Effector memory CD8-positive, alpha-beta T cell (primary cell): Measurements from ENCODE around the gene CCDC77.

Experiments used
- ATAC-seq: fragments of 150-1000 bp; cut with Tn5 transposase; replicated peaks from 2 replicates; pipeline ENCODE4 v1.10.0; 2021; ENCODE audit warnings: mild to moderate bottlenecking, moderate library complexity
- DNase-seq, 3 experiments: peaks; one replicate each; pipeline ENCODE4 v3.0.0; 2021
- H3K27ac Mint-ChIP-seq, 2 donors: one replicate each; pipeline ENCODE4 v1.8.0; 2022; ENCODE audit warnings: mild to moderate bottlenecking in 2 of 2, mixed read lengths in 2 of 2, moderate library complexity in 2 of 2
- H3K27me3 Mint-ChIP-seq, 2 donors: one replicate each; pipeline ENCODE4 v1.8.0; 2022; ENCODE audit warnings: mixed read lengths in 2 of 2
- H3K36me3 Mint-ChIP-seq: one replicate; pipeline ENCODE4 v1.8.0; 2022; ENCODE audit warnings: mild to moderate bottlenecking, moderate library complexity, mixed read lengths; ENCODE audit not compliant: insufficient read depth
- H3K4me1 Mint-ChIP-seq, 2 donors: one replicate each; pipeline ENCODE4 v1.8.0; 2022; ENCODE audit warnings: low read depth in 2 of 2, mixed read lengths in 2 of 2
- H3K4me3 Mint-ChIP-seq, 2 donors: one replicate each; pipeline ENCODE4 v1.8.0; 2022; ENCODE audit warnings: mild to moderate bottlenecking in 2 of 2, mixed read lengths in 2 of 2, moderate library complexity in 2 of 2
- H3K9me3 Mint-ChIP-seq, 2 donors: one replicate each; pipeline ENCODE4 v1.8.0; 2022; ENCODE audit warnings: mixed read lengths in 2 of 2

The CCDC77 gene

DNA sequence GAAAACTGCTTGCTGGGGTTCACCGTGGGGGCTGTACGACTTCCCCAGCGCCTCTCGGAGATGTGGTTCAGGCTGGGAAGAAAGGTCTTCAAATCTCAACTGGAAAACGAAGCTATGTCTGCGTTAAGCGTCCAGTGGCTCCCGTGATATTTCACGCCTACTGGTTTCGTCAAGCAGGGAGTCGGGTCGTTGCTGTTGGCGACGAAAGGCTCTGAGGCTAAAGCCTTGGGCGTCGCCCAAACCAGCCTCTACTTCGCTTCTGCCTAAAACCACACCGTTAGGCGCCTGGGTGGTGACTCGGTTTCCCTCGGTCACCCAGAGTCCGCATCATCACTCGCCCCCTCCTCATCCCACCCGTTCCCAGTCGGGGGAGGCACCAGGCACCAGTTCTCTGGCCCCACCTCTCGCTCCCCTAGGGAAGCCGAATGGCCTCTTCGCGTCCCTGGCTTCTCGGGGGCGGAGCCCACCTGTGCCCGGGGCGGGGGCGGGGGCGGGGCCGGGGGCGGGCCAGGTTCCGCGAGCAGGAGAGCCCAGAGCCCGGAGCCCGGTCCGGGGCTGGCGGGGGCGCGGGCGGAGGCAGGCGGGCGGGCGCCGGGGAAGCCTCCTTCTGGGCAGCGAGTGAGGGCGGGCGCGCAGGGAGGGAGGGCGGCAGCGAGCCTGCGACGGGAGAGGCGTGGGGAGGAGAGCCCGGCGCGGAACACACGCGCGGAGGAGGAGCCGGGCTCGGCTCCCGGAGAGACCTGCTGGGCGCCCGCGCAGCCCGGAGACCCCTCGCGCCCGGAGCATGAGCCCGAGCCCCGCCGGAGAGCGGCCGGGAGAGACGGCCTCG is 58.2 kb downstream of the CCDC77 start, which contains the start of gene B4GALNT3:
Gene B4GALNT3, plus strand, starts transcription at position 510 of the 829 bp plus-strand sequence. CDS start 438 bp downstream, outside the sequence.
- no peaks in the 10 kb centered on the region for H3K9me3 Mint-ChIP-seq
- ATAC-seq (peak; percentile 59), DNase-seq (peak; percentile 22 to 34 (median 30))
- no peaks in the 10 kb centered on the region for H3K36me3 Mint-ChIP-seq
- peaks cover 0 to 8% of the 10 kb centered on the region in 2 donors for H3K27me3 Mint-ChIP-seq
- H3K4me1 Mint-ChIP-seq = peaks cover 21 to 35% of the 10 kb centered on the region in 2 donors
- H3K4me3 Mint-ChIP-seq = peak within 1 kb of the TSS; percentile 86 to 93
- H3K27ac Mint-ChIP-seq = peak within 1 kb of the TSS; percentile 59 to 86

DNA sequence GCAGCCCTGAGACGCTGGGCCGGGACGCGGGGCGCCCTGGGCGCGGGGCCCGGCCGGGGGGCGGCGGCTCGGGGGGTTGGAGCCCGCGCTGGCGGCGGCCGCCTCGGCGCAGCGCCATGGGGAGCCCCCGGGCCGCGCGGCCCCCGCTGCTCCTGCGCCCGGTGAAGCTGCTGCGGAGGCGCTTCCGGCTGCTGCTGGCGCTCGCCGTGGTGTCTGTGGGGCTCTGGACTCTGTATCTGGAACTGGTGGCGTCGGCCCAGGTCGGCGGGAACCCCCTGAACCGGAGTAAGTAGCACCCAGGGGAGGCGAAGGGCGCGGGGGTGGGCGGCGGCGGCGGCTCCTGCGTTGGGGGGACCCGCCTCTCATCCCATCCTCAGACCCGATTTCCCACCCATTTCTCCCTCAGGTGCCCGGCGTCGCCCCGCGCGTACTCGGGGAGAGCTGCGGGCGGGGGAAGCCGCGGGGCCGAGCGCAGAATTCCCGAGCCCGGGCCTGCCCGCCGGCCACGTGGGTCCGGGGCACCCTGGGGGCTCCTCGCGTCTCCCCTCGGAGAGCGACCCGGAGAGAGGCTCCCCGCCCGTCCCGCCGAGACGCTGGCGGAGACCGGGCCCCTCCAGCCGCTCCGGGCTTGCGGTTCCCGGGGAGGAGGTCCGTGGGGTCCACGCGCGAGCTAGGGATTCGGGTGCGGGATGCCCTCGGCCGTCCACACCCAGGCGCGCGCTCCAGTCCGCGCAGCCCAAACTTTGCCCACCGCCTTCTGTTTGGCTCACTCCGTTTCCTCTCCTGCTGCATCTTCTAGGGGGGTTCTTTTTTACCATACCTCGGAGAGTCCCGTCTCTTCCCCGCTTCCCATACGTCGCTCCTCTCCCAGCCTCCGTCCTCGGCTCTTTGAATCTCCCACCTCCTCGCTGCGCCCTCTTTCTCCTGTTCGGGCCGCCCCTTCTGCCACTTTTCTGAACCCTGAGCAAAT is 59.1 kb downstream of the CCDC77 start:
- H3K9me3 Mint-ChIP-seq = no peaks in the 10 kb centered on the region
- peaks cover 24 to 34% of the 10 kb centered on the region in 2 donors for H3K4me1 Mint-ChIP-seq
- H3K27me3 Mint-ChIP-seq = peaks cover 0 to 8% of the 10 kb centered on the region in 2 donors
- ATAC-seq (peak; percentile 75), DNase-seq (peak; percentile 32 to 41 (median 37))
- no peaks in the 10 kb centered on the region for H3K36me3 Mint-ChIP-seq
- H3K27ac Mint-ChIP-seq = peak overlapping the region; percentile 59 to 86
- H3K4me3 Mint-ChIP-seq = peak overlapping the region; percentile 86 to 93

- ATAC-seq (no peak), DNase-seq (no peak)
- H3K9me3 Mint-ChIP-seq = no peaks in the 10 kb centered on the region
- peaks cover 24 to 34% of the 10 kb centered on the region in 2 donors for H3K4me1 Mint-ChIP-seq
- peaks cover 0 to 8% of the 10 kb centered on the region in 2 donors for H3K27me3 Mint-ChIP-seq
- no peaks in the 10 kb centered on the region for H3K36me3 Mint-ChIP-seq
- peak overlapping the region; percentile 59 to 86 for H3K27ac Mint-ChIP-seq
- peak overlapping the region; percentile 86 to 93 for H3K4me3 Mint-ChIP-seq
Observed at GRCh38 chr12:461425-461824, 60.0 kb downstream of the CCDC77 start.

DNA sequence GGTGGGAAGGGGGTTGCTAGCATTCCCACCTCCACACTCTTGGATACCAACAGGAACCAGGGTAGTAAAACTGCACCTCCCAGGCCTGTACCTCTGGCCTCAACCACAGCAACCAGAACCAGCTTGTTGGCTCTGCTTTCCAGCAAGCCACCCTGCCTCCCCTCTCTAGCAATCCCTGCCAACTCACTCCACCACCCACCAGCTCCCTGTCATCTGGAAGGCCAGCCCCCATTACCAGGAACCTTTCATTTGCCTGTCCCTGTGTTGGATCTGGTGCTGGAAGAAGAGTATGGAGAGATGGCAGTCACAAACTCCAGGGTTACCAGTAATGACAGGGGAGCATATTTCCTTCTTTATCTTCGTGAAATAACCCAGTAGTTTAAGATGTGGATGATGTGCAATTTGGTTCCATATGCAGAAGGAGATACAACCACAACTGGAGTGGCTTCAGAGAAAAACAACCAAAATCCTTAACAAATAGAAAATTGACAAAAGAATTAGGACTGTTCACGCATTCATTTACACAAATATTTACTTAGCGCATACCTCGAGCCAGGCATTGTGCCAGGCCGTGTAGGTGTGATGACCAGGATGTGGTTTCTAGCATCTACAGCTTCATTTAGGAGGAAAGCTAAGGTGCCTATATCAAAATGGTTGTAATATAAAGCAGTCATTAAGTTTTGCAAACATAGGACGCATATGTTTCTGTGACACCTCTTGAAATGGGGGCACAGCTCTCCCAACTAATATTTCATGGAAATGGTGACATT is 61.7 kb downstream of the CCDC77 start:
- Mint-ChIP-seq H3K4me3 (no peak overlapping the region), H3K9me3 (no peaks in the 10 kb centered on the region), H3K36me3 (no peaks in the 10 kb centered on the region), H3K4me1 (peaks cover 24 to 34% of the 10 kb centered on the region in 2 donors), H3K27ac (no peak overlapping the region), H3K27me3 (peaks cover 0 to 8% of the 10 kb centered on the region in 2 donors)
- ATAC-seq (peak; percentile 40), DNase-seq (peak in 2 of 3 experiments; percentile 21 to 26)

DNA sequence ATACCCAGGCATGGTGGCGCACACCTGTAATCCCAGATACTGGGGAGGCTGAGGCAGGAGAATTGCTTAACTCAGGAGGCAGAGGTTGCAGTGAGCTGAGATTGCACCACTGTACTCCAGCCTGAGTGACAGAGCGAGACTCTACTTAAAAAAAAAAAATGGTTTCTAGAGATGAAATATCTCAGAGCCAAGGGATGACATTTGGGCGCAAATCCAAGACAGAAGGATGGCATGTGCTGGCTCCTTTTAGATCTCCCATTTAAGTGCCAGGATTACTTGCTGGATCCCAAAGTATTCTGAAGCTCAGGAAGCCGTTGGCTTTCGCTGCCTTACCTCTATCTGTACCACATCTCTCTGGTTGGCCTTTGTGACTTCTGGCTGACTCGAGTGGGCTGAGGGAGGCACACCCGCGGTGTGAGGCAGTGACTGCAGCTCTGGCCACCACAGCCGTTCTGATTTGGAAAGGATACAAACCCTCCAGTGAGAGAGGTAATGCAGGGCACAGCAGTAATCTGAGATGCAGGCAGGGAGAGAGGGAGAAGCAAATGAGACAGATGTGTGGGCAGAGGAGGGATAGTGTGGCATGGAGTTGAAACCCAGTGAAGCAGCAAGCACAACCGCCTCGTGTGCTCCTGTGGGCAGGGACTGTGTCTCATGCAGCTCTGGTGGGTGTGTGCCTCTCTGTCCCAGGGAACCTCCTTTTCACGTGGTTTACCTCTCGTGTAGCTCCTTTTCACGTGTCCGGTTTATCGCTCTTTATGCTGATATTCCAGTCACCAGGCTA is 63.2 kb downstream of the CCDC77 start:
- ATAC-seq = no peak
- Mint-ChIP-seq H3K36me3 (no peaks in the 10 kb centered on the region), H3K9me3 (no peaks in the 10 kb centered on the region), H3K27me3 (peaks cover 0 to 8% of the 10 kb centered on the region in 2 donors), H3K27ac (no peak overlapping the region), H3K4me1 (peaks cover 21 to 28% of the 10 kb centered on the region in 2 donors), H3K4me3 (no peak overlapping the region)
- DNase-seq = no peak

DNA sequence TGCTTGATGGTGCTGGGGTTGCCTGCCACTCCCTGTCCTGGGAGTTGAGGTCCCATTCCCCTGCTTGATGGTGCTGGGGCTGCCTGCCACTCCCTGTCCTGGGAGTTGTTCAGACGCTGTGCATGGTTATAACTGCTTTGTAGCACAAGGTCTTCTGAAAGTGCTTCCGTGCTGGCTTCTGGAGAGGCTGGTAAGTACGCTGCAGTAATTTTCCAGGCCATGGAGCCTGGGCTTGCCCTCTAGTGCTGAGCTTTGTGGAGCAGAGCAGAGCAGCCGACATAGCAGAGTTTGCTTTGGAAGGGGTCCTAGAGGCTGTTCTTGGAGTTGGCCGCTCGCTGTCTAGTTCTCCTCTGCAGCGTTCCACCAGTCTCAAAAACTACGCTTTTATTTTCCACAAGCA is 64.6 kb downstream of the CCDC77 start:
- no peak for DNase-seq
- Mint-ChIP-seq H3K27ac (no peak overlapping the region), H3K4me3 (no peak overlapping the region), H3K9me3 (no peaks in the 10 kb centered on the region), H3K36me3 (no peaks in the 10 kb centered on the region), H3K27me3 (peaks cover 0 to 4% of the 10 kb centered on the region in 2 donors), H3K4me1 (peaks cover 19 to 25% of the 10 kb centered on the region in 2 donors)
- no peak for ATAC-seq

DNA sequence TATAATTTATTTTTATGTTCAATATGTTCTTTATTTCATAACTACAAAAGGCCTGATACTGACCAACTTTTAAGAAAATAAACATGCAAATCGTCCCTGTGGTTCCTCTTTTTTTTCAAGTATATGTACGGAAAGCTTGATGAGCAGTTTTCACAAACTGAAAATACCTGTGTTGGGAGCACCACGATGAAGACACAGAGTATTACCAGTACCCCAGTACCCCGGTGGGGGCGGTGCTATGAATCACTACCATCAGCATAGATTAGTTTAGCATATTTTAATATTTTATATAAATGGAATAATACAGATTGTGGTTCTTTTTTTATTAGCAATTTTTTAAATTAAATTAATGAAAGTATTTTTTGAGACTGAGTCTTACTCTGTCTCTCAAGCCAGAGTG is 65.3 kb downstream of the CCDC77 start:
- peaks cover 15 to 23% of the 10 kb centered on the region in 2 donors for H3K4me1 Mint-ChIP-seq
- H3K27me3 Mint-ChIP-seq = no peaks in the 10 kb centered on the region
- no peaks in the 10 kb centered on the region for H3K36me3 Mint-ChIP-seq
- DNase-seq (no peak), ATAC-seq (no peak)
- no peak overlapping the region for H3K4me3 Mint-ChIP-seq
- H3K9me3 Mint-ChIP-seq = no peaks in the 10 kb centered on the region
- no peak overlapping the region for H3K27ac Mint-ChIP-seq

GRCh38 chr12:467591-467990 is 66.1 kb downstream of the CCDC77 start:
- H3K9me3 Mint-ChIP-seq = no peaks in the 10 kb centered on the region
- H3K27me3 Mint-ChIP-seq = no peaks in the 10 kb centered on the region
- DNase-seq (no peak), ATAC-seq (no peak)
- H3K4me1 Mint-ChIP-seq = peaks cover 13 to 18% of the 10 kb centered on the region in 2 donors
- no peak overlapping the region for H3K27ac Mint-ChIP-seq
- H3K4me3 Mint-ChIP-seq = no peak overlapping the region
- no peaks in the 10 kb centered on the region for H3K36me3 Mint-ChIP-seq

DNA sequence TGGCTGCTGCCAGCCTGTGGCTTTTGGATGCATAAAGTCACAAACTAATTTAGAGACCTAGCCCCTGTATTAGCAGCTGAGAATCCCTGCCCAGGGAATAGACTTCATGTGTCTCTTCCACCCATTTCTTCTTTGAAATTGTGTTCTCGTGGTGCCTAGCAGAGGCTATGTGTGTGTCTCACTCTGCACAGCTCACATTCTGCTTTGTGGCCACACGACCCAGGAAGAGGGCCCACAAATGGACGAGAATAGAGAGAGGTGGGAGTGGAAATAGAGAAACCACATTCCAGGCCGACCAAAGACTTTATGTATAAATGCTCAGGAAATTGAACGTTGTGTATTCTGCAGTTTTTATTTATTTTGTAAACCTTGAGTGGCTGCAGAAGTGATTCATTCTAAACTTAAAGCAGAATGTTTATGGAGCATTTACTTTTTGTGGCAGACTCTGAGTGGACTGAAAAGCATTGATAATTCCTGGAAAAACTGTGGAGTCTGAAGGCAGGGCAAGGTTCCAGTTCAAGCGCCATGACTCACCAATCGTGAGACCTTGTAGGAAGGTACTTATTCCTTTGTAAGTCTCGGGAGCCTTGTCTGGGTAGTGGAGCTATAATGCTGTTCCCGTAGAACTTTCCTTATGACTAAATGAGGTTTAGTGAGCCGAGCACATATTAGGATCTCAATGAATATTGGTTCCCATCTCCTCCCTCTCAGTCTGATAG is 67.4 kb downstream of the CCDC77 start:
- peaks cover 0 to 8% of the 10 kb centered on the region in 2 donors for H3K27me3 Mint-ChIP-seq
- ATAC-seq (no peak), DNase-seq (no peak)
- no peak overlapping the region for H3K4me3 Mint-ChIP-seq
- H3K27ac Mint-ChIP-seq = no peak overlapping the region
- H3K9me3 Mint-ChIP-seq = no peaks in the 10 kb centered on the region
- H3K36me3 Mint-ChIP-seq = no peaks in the 10 kb centered on the region
- H3K4me1 Mint-ChIP-seq = peaks cover 4 to 5% of the 10 kb centered on the region in 2 donors

DNA sequence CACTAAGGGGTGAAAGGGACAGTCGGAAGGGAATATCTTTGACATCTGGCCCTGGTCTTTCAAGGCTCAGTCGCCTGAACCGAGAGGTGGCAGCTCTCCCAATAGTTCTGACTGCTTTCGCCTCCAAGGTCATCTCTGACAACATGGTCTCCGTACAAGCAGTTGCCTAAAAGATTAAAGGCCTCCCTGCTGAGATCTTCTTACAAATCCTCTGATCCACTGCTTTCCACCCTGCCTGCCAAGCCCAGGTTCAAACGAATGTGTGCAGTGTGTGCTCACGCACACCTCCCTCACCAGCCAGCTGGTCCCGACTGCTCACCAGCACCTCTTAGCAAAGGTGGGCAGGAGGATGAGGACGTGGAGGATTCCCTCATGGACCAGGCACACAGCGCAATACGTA is 68.7 kb downstream of the CCDC77 start:
- no peaks in the 10 kb centered on the region for H3K4me1 Mint-ChIP-seq
- H3K9me3 Mint-ChIP-seq = no peaks in the 10 kb centered on the region
- H3K27me3 Mint-ChIP-seq = peaks cover 0 to 18% of the 10 kb centered on the region in 2 donors
- H3K27ac Mint-ChIP-seq = no peak overlapping the region
- no peaks in the 10 kb centered on the region for H3K36me3 Mint-ChIP-seq
- H3K4me3 Mint-ChIP-seq = no peak overlapping the region
- ATAC-seq (no peak), DNase-seq (no peak)

DNA sequence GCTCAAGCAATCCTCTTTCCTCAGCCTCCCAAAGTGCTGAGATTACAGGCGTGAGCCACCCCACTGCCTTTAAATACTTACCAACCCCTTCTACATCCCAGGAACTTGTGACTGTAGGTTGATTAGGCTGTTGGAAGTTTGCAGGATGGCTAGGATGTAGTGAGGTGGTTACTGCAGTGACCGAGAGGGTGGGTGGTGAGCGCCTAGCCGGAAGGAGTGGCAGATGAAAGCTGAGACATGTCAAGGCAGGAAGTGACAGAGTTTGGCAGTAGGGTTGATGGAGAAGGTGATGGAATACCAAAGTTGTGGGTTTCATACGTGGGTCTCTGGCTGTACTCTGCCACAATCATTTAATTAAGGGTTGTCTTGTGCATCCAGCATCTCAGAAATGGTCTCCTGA is 71.8 kb downstream of the CCDC77 start:
- Mint-ChIP-seq H3K4me1 (peaks cover 0 to 2% of the 10 kb centered on the region in 2 donors), H3K9me3 (no peaks in the 10 kb centered on the region), H3K27ac (no peak overlapping the region), H3K36me3 (no peaks in the 10 kb centered on the region), H3K4me3 (no peak overlapping the region), H3K27me3 (peaks cover 0 to 36% of the 10 kb centered on the region in 2 donors)
- DNase-seq = no peak
- ATAC-seq = no peak
